ENCODE results near the gene DRAM1.
"Not testable (repeated sequence)": the region's sequence is repeated elsewhere in the genome, so short reads cannot be mapped to it uniquely, and the experiment has no call there.

The DRAM1 gene

GRCh38 chr12:101859664-101860607 is 17.4 kb upstream of the DRAM1 start:
- no peak for DNase-seq

GRCh38 chr12:101861688-101862087 is 15.7 kb upstream of the DRAM1 start:
- not testable (repeated sequence) for DNase-seq

DNA sequence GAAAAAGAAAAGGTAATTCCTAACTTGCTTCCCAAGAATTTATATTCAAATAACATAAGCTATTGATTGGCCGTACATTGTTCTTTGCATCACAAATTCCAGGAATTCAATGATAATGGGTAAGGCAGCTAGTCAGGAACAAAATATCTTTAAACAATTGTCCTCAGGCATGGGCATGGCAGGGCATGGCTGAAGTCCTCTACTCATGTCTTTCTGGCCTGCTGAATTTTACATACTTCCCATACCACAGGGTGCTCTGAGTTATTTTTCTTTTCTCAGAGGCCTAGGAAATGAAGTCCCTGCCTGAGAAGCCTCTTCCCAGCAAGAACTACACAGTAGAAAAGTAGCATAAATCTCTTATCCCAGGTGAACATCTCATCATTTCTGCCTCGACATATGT is 15.1 kb upstream of the DRAM1 start:
- no peak for DNase-seq

- no peak for DNase-seq
These were observed 13.4 kb upstream of the DRAM1 start for GRCh38 chr12:101863981-101864380.

DNA sequence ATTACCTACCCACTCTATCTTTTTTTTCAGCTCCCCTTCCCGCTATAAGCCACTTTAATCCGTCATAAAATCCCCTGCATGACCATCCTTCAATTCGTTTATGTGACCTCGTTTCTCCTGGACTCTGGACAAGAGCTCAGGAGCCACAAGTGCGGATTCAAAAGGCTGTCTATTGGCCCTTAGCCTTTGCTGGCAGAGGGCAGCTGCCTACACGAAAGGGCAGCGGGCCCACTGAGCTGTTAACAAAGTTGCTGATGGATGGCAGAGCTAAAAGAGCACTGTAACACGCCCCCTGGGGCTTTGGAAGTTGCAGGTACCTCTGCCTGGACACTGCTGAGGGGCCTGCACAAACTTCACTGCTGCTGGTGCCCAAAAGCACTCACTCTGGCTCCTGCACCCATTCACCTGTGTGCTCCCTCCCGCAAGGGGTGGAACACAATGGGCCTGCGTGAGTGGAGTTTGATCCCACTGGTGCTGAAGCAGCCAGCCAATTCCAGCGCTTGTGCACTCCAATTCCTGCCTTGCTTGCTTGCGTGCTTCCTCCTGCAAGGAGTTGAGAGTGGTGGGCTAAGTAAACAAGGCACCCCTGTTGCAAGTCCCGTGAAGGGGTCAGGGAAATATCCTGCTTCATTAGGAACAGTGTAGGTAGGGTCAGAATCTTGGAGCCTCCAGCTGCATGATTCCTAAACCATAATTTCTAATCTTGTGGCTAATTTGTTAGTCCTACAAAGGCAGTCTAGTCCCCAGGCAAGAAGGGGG is 10.6 kb upstream of the DRAM1 start:
- peak; percentile 58 for DNase-seq

GRCh38 chr12:101867619-101868018 is 9.8 kb upstream of the DRAM1 start:
- not testable (repeated sequence) for DNase-seq

- no peak for DNase-seq
These were observed 6.5 kb upstream of the DRAM1 start for GRCh38 chr12:101870925-101871324.

- DNase-seq: no peak
These were observed 2.2 kb upstream of the DRAM1 start for GRCh38 chr12:101875162-101875561.

DNA sequence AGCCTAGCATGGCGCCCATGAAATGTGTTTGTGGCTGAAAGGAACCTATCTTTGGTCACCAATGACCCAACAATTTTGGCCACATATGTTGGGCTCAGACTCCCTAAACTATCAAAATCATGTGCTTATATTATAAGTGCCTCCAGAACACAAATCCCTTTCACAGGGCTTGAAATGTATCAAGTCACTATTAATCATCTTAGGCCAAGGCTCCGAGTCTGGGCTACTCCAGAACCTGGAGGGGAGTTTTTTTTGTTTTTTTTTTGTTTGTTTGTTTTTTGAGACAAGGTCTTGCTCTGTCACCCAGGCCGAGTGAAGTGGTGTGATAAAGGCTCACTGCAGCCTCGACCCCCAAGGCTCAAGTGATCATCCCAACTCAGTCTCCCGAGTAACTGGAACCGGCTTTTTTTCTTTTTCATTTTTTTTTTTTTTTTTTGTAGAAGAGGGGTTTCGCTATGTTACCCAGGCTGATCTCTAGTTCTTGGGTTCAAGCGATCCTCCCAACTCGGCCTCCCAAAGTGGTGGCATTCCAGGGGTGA is 989 bp upstream of the DRAM1 start:
- DNase-seq: no peak

- DNase-seq: no peak
These were observed 444 bp downstream of the DRAM1 start for GRCh38 chr12:101877806-101878242.

- DNase-seq: no peak
These were observed 952 bp downstream of the DRAM1 start for GRCh38 chr12:101878243-101878821.

DNA sequence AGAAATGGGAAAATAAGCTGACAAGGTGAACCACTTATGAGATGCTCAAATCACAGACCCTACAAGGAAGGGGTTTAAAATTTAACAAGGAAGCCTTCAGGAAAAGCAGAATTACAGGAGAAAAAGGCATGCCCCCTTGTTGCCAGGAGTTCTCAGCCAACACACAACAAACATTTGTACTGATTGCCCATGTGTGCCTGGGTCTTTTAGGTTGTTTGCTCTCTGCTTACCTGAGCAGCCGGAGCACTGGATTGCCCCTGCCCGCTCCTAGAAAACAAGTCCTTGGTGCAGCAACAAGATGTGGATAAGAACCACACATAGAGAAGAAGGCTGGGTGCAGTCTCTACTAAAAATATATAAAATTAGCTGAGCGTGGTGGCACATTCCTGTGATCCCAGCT is 3.4 kb downstream of the DRAM1 start:
- DNase-seq: no peak

GRCh38 chr12:101881228-101881627 is 3.8 kb downstream of the DRAM1 start:
- no peak for DNase-seq

DNA sequence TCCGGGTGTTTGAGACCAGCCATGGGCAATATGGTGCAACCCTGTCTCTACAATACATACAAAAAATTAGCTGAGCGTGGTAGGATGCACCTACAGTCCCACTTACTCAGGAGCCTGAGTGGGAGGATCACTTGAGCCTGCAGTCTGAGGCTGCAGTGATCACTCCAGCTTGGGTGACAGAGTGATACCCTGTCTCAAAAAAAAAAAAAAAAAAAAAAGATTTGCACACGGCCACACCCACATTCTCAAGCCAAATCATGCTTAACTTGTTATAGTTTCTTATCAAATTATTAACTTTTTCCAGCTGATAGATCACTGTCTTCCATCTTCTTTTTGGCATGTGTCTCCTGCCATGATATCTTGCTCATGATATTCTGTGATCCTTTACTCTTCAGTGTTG is 6.8 kb downstream of the DRAM1 start:
- no peak for DNase-seq

DNA sequence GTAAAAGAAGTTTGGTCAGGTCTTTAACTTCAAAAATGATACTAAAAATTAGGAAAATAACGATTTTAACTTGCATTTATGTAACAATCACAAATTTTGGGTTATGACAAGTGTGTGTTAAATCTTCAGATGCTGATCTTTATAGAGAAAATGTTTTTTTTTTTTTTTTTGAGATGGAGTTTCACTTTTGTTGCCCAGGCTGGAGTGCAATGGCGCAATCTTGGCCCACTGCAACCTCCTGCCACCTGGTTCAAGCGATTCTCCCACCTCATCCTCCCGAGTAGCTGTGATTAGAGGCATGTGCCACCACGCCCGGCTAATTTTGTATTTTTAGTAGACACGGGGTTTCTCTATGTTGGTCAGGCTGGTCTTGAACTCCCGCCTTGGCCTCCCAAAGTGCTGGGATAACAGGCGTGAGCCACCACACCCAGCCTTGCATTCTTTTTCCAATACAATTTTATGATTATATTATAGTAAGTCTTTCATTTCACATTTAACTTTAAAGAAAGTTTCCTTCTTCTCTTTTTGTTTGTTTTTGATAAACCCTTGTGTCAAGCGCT is 7.5 kb downstream of the DRAM1 start:
- DNase-seq: not testable (repeated sequence)

GRCh38 chr12:101885912-101886561 is 8.7 kb downstream of the DRAM1 start:
- no peak for DNase-seq

DNA sequence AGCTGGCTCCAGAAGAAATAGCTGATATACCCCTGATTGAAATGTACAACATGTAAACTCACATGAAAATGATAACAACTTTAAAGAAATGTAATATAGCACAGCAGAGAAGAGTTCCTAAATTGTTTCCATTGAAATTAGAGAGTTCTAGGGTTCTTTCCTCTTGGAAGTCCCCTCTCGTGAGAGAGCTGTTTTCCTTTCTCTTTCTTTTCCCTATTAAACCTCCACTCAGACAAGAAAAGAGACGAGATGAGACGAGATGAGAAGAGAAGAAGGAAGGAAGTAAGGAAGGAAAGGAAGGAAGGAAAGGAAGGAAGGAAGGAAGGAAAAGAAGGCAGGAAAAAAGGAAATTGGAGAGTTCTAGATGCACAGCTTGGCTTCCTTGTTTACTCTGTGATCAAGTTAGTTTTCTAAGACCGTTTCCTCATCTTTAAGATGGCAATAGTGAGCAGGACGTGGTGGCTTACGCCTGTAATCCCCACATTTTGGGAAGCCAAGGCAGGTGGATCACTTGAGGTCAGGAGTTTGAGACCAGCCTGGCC is 11.9 kb downstream of the DRAM1 start:
- no peak for DNase-seq

DNA sequence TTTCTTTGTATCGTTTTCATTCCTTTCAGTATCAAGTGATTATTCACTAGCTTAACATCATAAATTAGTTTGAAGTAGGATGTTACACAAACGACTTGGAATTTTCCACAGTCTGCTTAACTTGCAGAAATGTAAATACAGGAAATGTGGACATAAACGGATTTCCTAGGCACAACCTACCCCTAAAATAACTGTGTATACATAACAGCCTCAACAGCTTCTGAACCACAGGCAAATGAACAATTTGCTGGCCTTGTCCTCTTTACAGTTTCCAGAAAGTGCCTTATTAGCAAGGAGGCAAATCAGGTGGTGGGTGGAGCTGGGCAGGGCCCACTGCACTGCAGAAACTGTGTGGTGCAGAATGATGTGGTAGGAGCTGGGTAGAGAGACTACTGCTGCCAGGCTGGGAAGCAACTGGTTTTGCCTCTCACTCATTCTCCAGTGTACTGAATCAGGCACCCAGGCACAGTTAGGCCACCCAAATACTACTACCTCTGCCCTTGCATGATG is 14.1 kb downstream of the DRAM1 start:
- DNase-seq: no peak

DNA sequence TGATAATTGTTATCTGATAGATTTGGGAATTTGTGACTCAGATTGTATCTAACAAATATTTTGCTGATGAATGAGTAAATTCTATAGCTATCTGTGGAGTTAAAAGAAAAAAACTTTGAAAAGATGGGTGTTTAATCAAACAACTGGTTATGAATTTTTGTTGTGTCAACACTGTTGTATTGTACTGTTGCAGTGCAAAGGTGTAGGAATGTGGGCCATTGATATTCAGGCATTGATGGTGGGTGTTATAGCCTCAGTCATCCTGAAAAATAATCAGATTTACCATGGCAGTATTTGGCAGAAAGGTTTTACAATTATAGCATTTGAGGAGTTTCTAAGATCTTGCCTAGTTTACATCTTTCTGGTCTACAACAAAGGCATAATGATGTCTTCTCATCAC is 15.4 kb downstream of the DRAM1 start:
- DNase-seq: no peak

- DNase-seq: no peak
These were observed 24.4 kb downstream of the DRAM1 start for GRCh38 chr12:101901777-101902176.

GRCh38 chr12:101902641-101903040 is 25.3 kb downstream of the DRAM1 start:
- DNase-seq: no peak

GRCh38 chr12:101906226-101906625 is 28.8 kb downstream of the DRAM1 start:
- no peak for DNase-seq
